Nephron (organoid): Measurements from ENCODE around the gene BTNL9.
"Not testable (repeated sequence)": the region's sequence is repeated elsewhere in the genome, so short reads cannot be mapped to it uniquely, and the experiment has no call there.

Experiments
- H3K27ac Mint-ChIP-seq, 3 experiments: 2 replicates each; pipeline ENCODE4 v1.8.0; 2020; ENCODE audit warnings: mixed read lengths in 3 of 3, mild to moderate bottlenecking in 2 of 3, moderate library complexity in 1 of 3
- H3K27me3 Mint-ChIP-seq: 2 replicates; pipeline ENCODE4 v1.8.0; 2021; ENCODE audit warnings: low read depth, mild to moderate bottlenecking, moderate library complexity, mixed read lengths
- H3K36me3 Mint-ChIP-seq: 2 replicates; pipeline ENCODE4 v1.8.0; 2020; ENCODE audit warnings: low read depth, mixed read lengths
- H3K4me1 Mint-ChIP-seq: 2 replicates; pipeline ENCODE4 v1.8.0; 2020; ENCODE audit warnings: mixed read lengths
- H3K4me3 Mint-ChIP-seq, 3 experiments: 2 replicates each; pipeline ENCODE4 v1.8.0; 2020; ENCODE audit warnings: mild to moderate bottlenecking in 3 of 3, mixed read lengths in 3 of 3, moderate library complexity in 2 of 3
- H3K9me3 Mint-ChIP-seq: 2 replicates; pipeline ENCODE4 v1.8.0; 2020; ENCODE audit warnings: mixed read lengths
- CTCF ChIP-seq, 3 experiments: fragments of 200-600 bp; sonication (generic); IDR thresholded peaks; one replicate each; pipeline ENCODE4 v1.5.0; 2021; ENCODE audit warnings: antibody characterized with exemption in 3 of 3; ENCODE audit not compliant: unreplicated experiment in 3 of 3

BTNL9 gene

GRCh38 chr5:181086026-181086883, 46.2 kb downstream of the BTNL9 start:
- no peak overlapping the region for H3K4me3 Mint-ChIP-seq
- H3K27ac Mint-ChIP-seq = peak overlapping the region; percentile 12 to 82 (median 51)
- H3K36me3 Mint-ChIP-seq = no peaks in the 10 kb centered on the region
- no peak for TF ChIP-seq CTCF (IDR thresholded peaks at IDR 0.05; ENCODE audit: unreplicated experiment in 3 of 3)
- H3K9me3 Mint-ChIP-seq = peaks cover 8% of the 10 kb centered on the region
- H3K27me3 Mint-ChIP-seq = peaks cover 70% of the 10 kb centered on the region
- peaks cover 12% of the 10 kb centered on the region for H3K4me1 Mint-ChIP-seq

GRCh38 chr5:181086884-181087205, 46.8 kb downstream of the BTNL9 start:
- no peaks in the 10 kb centered on the region for H3K36me3 Mint-ChIP-seq
- H3K9me3 Mint-ChIP-seq = peaks cover 8% of the 10 kb centered on the region
- peak overlapping the region in 2 of 3 experiments; percentile 12 to 82 for H3K27ac Mint-ChIP-seq
- H3K4me1 Mint-ChIP-seq = peaks cover 12% of the 10 kb centered on the region
- no peak for TF ChIP-seq CTCF (IDR thresholded peaks at IDR 0.05; ENCODE audit: unreplicated experiment in 3 of 3)
- peaks cover 66% of the 10 kb centered on the region for H3K27me3 Mint-ChIP-seq
- H3K4me3 Mint-ChIP-seq = no peak overlapping the region

- Mint-ChIP-seq H3K4me1 (peaks cover 12% of the 10 kb centered on the region), H3K4me3 (no peak overlapping the region), H3K27me3 (peaks cover 61% of the 10 kb centered on the region), H3K27ac (no peak overlapping the region), H3K9me3 (peaks cover 5% of the 10 kb centered on the region), H3K36me3 (no peaks in the 10 kb centered on the region)
- no peak for TF ChIP-seq CTCF (IDR thresholded peaks at IDR 0.05; ENCODE audit: unreplicated experiment in 3 of 3)
These were observed 47.2 kb downstream of the BTNL9 start for GRCh38 chr5:181087309-181087708.

- H3K4me1 Mint-ChIP-seq = peaks cover 12% of the 10 kb centered on the region
- no peaks in the 10 kb centered on the region for H3K36me3 Mint-ChIP-seq
- H3K27ac Mint-ChIP-seq = no peak overlapping the region
- no peak overlapping the region for H3K4me3 Mint-ChIP-seq
- peaks cover 52% of the 10 kb centered on the region for H3K27me3 Mint-ChIP-seq
- H3K9me3 Mint-ChIP-seq = no peaks in the 10 kb centered on the region
- TF ChIP-seq CTCF (IDR thresholded peaks at IDR 0.05; ENCODE audit: unreplicated experiment in 3 of 3) = peak in 2 of 3 experiments; percentile 20 to 33
These were observed 48.2 kb downstream of the BTNL9 start for GRCh38 chr5:181088289-181088688.

- no peak for TF ChIP-seq CTCF (IDR thresholded peaks at IDR 0.05; ENCODE audit: unreplicated experiment in 3 of 3)
- Mint-ChIP-seq H3K4me1 (no peaks in the 10 kb centered on the region), H3K36me3 (no peaks in the 10 kb centered on the region), H3K9me3 (no peaks in the 10 kb centered on the region), H3K4me3 (no peak overlapping the region), H3K27me3 (peaks cover 28% of the 10 kb centered on the region), H3K27ac (no peak overlapping the region)
These were observed 52.4 kb downstream of the BTNL9 start for GRCh38 chr5:181092428-181092827.

GRCh38 chr5:181095162-181095561, 55.1 kb downstream of the BTNL9 start:
- H3K27ac Mint-ChIP-seq, H3K4me3 Mint-ChIP-seq, H3K4me1 Mint-ChIP-seq, H3K36me3 Mint-ChIP-seq, H3K9me3 Mint-ChIP-seq: not testable (repeated sequence)
- peaks cover 35% of the 10 kb centered on the region for H3K27me3 Mint-ChIP-seq

GRCh38 chr5:181096721-181097382, 56.8 kb downstream of the BTNL9 start:
- H3K4me3 Mint-ChIP-seq, H3K27ac Mint-ChIP-seq, H3K36me3 Mint-ChIP-seq, H3K9me3 Mint-ChIP-seq, H3K4me1 Mint-ChIP-seq: not testable (repeated sequence)
- H3K27me3 Mint-ChIP-seq = peaks cover 38% of the 10 kb centered on the region

- H3K36me3 Mint-ChIP-seq, H3K9me3 Mint-ChIP-seq, H3K4me3 Mint-ChIP-seq, H3K4me1 Mint-ChIP-seq, H3K27ac Mint-ChIP-seq: not testable (repeated sequence)
- peaks cover 38% of the 10 kb centered on the region for H3K27me3 Mint-ChIP-seq
These were observed 57.3 kb downstream of the BTNL9 start for GRCh38 chr5:181097383-181097753.

- not testable (repeated sequence) for H3K36me3 Mint-ChIP-seq, H3K27ac Mint-ChIP-seq, H3K4me1 Mint-ChIP-seq, H3K9me3 Mint-ChIP-seq, H3K4me3 Mint-ChIP-seq
- peaks cover 38% of the 10 kb centered on the region for H3K27me3 Mint-ChIP-seq
These were observed 57.9 kb downstream of the BTNL9 start for GRCh38 chr5:181097759-181098491.
